Fibroblast of peridontal ligament (primary cell): ENCODE results near the gene SLC22A16.
A peak's percentile ranks its signal among the peaks of the same experiment; 100 is the strongest.
"Not testable (repeated sequence)": the region's sequence is repeated elsewhere in the genome, so short reads cannot be mapped to it uniquely, and the experiment has no call there.

Experiments used
- DNase-seq: peaks from one replicate; pipeline ENCODE4 v3.0.0-alpha.2; 2010; ENCODE audit errors: extremely low read depth

SLC22A16 gene

GRCh38 chr6:110491299-110491643, 14.9 kb upstream of the SLC22A16 start:
- DNase-seq: no peak

- DNase-seq: peak; percentile 29
Observed at GRCh38 chr6:110490110-110490509, 13.7 kb upstream of the SLC22A16 start.

- no peak for DNase-seq
Observed at GRCh38 chr6:110488606-110489190, 12.3 kb upstream of the SLC22A16 start.

- DNase-seq: not testable (repeated sequence)
Observed at GRCh38 chr6:110487968-110488381, 11.6 kb upstream of the SLC22A16 start.

GRCh38 chr6:110486756-110487155, 10.3 kb upstream of the SLC22A16 start:
- no peak for DNase-seq

- DNase-seq: no peak
Observed at GRCh38 chr6:110485491-110485890, 9.1 kb upstream of the SLC22A16 start.

GRCh38 chr6:110484321-110484720, 7.9 kb upstream of the SLC22A16 start:
- peak; percentile 8 for DNase-seq

- DNase-seq: no peak
Observed at GRCh38 chr6:110482774-110483400, 6.5 kb upstream of the SLC22A16 start.

- DNase-seq: no peak
Observed at GRCh38 chr6:110481081-110481480, 4.7 kb upstream of the SLC22A16 start.

GRCh38 chr6:110475066-110475653, 1.3 kb downstream of the SLC22A16 start:
- no peak for DNase-seq

GRCh38 chr6:110474500-110474899, 1.9 kb downstream of the SLC22A16 start:
- DNase-seq: no peak

GRCh38 chr6:110472739-110473138, 3.7 kb downstream of the SLC22A16 start:
- no peak for DNase-seq

- no peak for DNase-seq
Observed at GRCh38 chr6:110471726-110472365, 4.6 kb downstream of the SLC22A16 start.

GRCh38 chr6:110468731-110469130, 7.7 kb downstream of the SLC22A16 start:
- DNase-seq: no peak

- DNase-seq: no peak
Observed at GRCh38 chr6:110467566-110468140, 8.8 kb downstream of the SLC22A16 start.

GRCh38 chr6:110462884-110463481, 13.4 kb downstream of the SLC22A16 start:
- no peak for DNase-seq

- no peak for DNase-seq
Observed at GRCh38 chr6:110461376-110461775, 15.0 kb downstream of the SLC22A16 start.

GRCh38 chr6:110459137-110459536, 17.3 kb downstream of the SLC22A16 start:
- no peak for DNase-seq

- DNase-seq: no peak
Observed at GRCh38 chr6:110458476-110458875, 17.9 kb downstream of the SLC22A16 start.

GRCh38 chr6:110457567-110458175, 18.7 kb downstream of the SLC22A16 start:
- peak; percentile 13 for DNase-seq

GRCh38 chr6:110456694-110457093, 19.7 kb downstream of the SLC22A16 start:
- no peak for DNase-seq

- DNase-seq: no peak
Observed at GRCh38 chr6:110449541-110449895, 26.9 kb downstream of the SLC22A16 start.
